HG03025 (cell line): ENCODE measurements around the gene FBXL20.
"Not testable (repeated sequence)": the region's sequence is repeated elsewhere in the genome, so short reads cannot be mapped to it uniquely, and the experiment has no call there.

Source experiments
- ATAC-seq: cut with Tn5 transposase; IDR thresholded peaks from one replicate; pipeline ENCODE4 v1.9.1; 2021; ENCODE audit warnings: mild to moderate bottlenecking, moderate library complexity; ENCODE audit not compliant: unreplicated experiment, low FRiP score

FBXL20 gene

GRCh38 chr17:39334008-39334744 is 67.2 kb downstream of the FBXL20 start:
- ATAC-seq = not testable (repeated sequence)

GRCh38 chr17:39332092-39332491 is 69.3 kb downstream of the FBXL20 start:
- ATAC-seq = no peak

GRCh38 chr17:39328815-39329214 is 72.6 kb downstream of the FBXL20 start:
- ATAC-seq = no peak

- no peak for ATAC-seq
Observed at GRCh38 chr17:39327109-39327508, 74.3 kb downstream of the FBXL20 start.

GRCh38 chr17:39325528-39326240 is 75.7 kb downstream of the FBXL20 start:
- ATAC-seq = no peak

GRCh38 chr17:39318636-39319035 is 82.8 kb downstream of the FBXL20 start:
- no peak for ATAC-seq

GRCh38 chr17:39306509-39307212 is 94.8 kb downstream of the FBXL20 start:
- ATAC-seq = no peak

- no peak for ATAC-seq
Observed at GRCh38 chr17:39305978-39306377, 95.4 kb downstream of the FBXL20 start.

- ATAC-seq = no peak
Observed at GRCh38 chr17:39304188-39304587, 97.2 kb downstream of the FBXL20 start.

GRCh38 chr17:39294060-39294459 is 107.4 kb downstream of the FBXL20 start:
- ATAC-seq = no peak

- ATAC-seq = not testable (repeated sequence)
Observed at GRCh38 chr17:39292546-39292945, 108.9 kb downstream of the FBXL20 start.

GRCh38 chr17:39286513-39286912 is 114.9 kb downstream of the FBXL20 start:
- ATAC-seq = not testable (repeated sequence)

GRCh38 chr17:39284685-39285084 is 116.7 kb downstream of the FBXL20 start:
- no peak for ATAC-seq

- no peak for ATAC-seq
Observed at GRCh38 chr17:39283896-39284295, 117.5 kb downstream of the FBXL20 start.

GRCh38 chr17:39283098-39283497 is 118.3 kb downstream of the FBXL20 start:
- ATAC-seq = no peak

- no peak for ATAC-seq
Observed at GRCh38 chr17:39281806-39282205, 119.6 kb downstream of the FBXL20 start.

GRCh38 chr17:39278246-39278645 is 123.2 kb downstream of the FBXL20 start:
- not testable (repeated sequence) for ATAC-seq

- no peak for ATAC-seq
Observed at GRCh38 chr17:39277110-39277509, 124.3 kb downstream of the FBXL20 start.

- no peak for ATAC-seq
Observed at GRCh38 chr17:39276113-39276512, 125.3 kb downstream of the FBXL20 start.

GRCh38 chr17:39271546-39271945 is 129.9 kb downstream of the FBXL20 start:
- ATAC-seq = no peak

GRCh38 chr17:39270923-39271322 is 130.5 kb downstream of the FBXL20 start:
- ATAC-seq = no peak
